Stimulated activated CD4-positive, alpha-beta T cell treated with anti-CD3 and anti-CD28 coated beads, Interleukin-1b, Interleukin-23, amount 100 ng/mL, for 4 hours (primary cell): ENCODE data around the gene ANKRD33B.
"Not testable (repeated sequence)": the region's sequence is repeated elsewhere in the genome, so short reads cannot be mapped to it uniquely, and the experiment has no call there.

Source experiments
- DNase-seq, 2 donors: peaks; one replicate each; pipeline ENCODE4 v3.0.0-alpha.2; 2020; ENCODE audit warnings: low read depth in 2 of 2

The ANKRD33B gene

DNA sequence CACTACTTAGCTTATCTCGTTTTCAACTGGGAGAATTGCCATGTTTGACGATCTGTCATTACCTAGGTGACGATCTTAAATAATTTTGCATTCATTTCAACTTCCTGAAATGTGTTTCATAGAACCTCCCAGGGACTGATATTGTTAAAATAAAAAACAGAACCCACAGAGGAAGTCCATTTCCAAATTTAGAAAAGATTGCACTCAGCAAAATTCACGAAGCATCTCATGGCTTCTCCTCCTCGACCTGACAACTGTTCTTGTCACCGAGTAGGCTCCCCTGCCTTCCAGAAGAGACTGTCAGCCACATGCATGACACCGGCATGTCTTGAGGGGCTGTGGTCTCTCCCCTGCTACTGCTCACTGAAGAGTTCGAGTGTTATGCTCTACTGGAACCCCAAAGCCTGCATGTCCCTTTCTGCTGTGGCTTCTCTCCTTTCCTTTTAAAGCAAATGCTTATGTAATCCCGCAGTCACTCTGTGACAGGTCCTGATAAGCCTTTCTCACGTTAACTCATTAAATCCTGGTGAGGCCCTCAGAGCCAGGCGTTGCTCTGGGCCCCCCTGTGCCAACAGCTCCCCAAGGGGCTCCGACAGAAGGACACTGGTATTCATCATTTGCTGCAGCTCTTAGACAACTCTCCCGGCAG is 26.8 kb upstream of the ANKRD33B start:
- no peak for DNase-seq

DNA sequence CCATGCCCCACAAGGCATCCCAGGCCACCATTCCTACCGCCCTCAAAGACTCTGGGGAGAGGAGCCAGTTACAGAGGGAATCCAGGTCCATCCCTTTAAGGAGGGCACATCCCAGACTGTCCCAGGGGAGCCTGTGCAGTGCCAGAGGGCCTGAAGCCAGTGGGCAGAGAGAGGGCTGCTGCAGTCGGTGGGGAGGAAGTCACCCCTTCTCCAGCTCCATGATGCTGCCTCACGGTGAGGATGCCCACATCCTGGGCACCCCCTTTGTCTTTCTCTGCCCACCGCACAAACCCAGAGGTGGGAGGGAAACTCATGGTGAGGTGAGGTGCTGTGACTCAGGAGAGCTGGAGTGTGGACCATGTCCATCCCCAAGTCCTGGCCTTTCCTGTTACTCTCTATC is 26.2 kb upstream of the ANKRD33B start:
- DNase-seq, result no peak

DNA sequence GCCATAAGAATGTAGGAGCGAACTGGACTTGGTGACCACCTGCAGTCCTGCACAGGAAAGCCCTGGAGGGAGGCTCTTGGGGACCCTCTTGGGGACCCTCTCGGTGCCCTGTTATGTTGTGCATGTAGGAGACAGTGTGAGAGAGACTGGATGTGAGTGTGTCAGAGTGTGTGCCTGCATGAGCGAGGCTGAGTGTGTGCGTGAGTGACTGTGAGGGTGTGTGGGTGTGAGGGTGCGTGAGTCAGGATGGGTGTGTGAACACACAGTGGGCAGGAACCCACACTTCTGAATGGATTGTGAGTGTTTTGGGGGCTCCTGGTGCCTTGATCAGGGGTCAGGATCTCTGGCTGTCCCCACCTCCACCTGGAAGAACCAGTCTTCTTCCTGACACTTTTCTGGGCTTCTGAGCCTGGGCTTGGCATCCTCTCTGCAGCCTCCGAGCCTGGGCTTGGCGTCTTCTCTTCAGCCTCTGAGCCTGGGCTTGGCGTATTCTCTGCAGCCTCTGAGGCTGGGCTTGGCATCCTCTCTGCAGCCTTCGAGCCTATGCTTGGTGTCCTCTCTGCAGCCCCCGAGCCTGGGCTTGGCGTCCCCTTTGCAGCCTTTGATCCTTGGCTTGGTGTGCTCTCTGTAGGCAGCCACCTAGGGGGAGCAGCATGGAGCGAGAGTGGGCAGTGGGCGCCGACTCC is 25.6 kb upstream of the ANKRD33B start:
- DNase-seq, result no peak

GRCh38 chr5:10538789-10539686 is 24.8 kb upstream of the ANKRD33B start:
- DNase-seq, result no peak

GRCh38 chr5:10539687-10539998 is 24.2 kb upstream of the ANKRD33B start:
- no peak for DNase-seq

GRCh38 chr5:10540036-10540544 is 23.8 kb upstream of the ANKRD33B start:
- DNase-seq, result no peak

DNA sequence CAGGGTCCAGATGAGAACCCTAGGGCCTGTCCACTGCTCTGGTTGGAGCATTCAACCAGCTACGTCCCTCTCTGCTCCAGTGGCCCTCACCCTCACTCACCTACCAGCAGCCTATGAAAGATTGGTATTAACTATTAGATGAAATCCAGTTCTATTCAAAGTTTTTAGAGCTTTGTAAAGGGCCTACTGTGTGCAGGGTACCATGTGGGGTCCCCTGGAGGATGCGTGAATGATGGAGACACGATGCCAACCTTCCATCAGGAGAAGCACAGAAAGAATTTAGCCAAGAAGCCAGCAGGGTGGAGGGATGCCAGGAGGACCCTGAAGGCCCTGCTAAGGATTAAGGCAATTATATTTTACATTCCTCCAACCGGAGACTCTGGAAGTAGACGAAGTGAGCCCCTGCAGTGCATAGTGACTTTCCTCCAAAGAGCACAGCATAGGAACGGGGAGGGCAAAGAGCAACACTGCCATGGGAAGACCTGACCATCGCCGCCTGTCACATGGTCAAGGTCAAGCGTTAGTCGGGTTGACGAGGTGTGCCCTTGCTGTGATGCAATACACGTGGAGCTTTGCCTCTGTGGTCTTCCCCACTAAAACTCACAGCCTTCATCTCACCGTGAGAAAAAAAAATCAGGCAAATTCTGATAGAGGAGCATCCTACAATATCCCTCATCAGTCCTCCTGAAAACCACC is 22.8 kb upstream of the ANKRD33B start:
- DNase-seq, result no peak

- no peak for DNase-seq
Observed at GRCh38 chr5:10542055-10542550, 21.8 kb upstream of the ANKRD33B start.

DNA sequence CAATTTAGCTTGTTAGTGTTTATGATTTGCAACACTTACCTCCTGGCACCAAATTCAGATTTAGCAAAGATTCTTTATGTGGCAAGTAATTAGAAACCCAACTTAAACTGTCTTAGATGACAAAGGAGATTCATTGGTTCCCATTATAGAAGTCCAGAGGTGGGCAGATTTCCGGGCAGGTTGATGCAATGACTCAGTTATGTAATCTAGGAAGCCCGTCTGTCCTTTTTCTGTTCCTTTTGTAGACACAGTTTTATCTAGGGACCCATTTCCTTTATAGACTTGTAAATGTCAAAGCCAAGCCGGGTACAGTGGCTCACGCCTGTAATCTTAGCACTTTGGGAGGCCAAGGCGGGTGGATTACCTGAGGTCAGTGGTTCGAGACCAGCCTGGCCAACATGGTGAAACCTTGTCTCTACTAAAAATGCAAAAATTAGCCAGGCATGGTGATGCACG is 20.3 kb upstream of the ANKRD33B start:
- no peak for DNase-seq

GRCh38 chr5:10545084-10545483 is 18.8 kb upstream of the ANKRD33B start:
- no peak for DNase-seq

- no peak for DNase-seq
Observed at GRCh38 chr5:10546186-10546585, 17.7 kb upstream of the ANKRD33B start.

- DNase-seq, result no peak
Observed at GRCh38 chr5:10548418-10549122, 15.3 kb upstream of the ANKRD33B start.

GRCh38 chr5:10549123-10549514 is 14.8 kb upstream of the ANKRD33B start:
- DNase-seq, result not testable (repeated sequence)

GRCh38 chr5:10550222-10550995 is 13.5 kb upstream of the ANKRD33B start:
- no peak for DNase-seq

DNA sequence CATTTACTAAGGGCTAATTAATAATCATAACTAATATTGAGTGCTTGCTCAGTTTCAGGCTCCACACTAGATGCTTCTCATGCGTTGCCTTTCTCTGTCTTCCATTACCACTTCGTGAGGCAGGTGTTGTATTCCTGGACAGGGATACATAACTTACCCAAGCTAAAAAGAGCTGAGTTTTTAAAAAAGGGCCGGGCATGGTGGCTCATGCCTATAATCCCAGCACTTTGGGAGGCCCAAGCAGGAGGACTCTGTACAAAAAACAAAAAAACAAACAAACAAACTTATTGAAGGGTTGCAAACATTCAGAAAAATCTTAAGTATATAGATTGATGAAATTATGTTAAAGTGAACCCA is 12.1 kb upstream of the ANKRD33B start:
- no peak for DNase-seq

- no peak for DNase-seq
Observed at GRCh38 chr5:10552183-10553143, 11.4 kb upstream of the ANKRD33B start.

GRCh38 chr5:10553476-10553875 is 10.4 kb upstream of the ANKRD33B start:
- no peak for DNase-seq

DNA sequence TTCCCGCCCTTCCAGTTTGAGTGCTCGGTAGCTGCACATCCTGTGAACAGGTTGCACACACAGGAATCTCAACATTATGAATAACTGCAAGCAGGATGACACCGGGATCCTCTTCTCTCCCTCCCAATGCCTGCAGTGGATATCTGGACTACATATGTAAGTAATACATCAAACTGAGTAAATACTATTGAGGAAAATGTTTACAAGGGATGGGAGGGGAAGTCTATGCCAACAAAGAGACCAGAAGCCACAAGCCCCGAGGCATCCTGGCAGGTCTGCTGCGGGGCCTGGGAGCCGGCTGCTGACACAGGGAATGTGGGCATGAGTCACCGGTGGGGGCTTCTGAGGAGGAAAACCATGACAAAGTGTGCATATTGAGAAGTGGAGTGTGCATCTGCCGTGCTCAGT is 8.6 kb upstream of the ANKRD33B start:
- no peak for DNase-seq

GRCh38 chr5:10556289-10556807 is 7.5 kb upstream of the ANKRD33B start:
- no peak for DNase-seq
